Keratinocyte (primary cell): ENCODE measurements around the gene TUNAR.

ENCODE experiments used
- CTCF ChIP-seq, 3 experiments: IDR thresholded peaks in 1 of 3; conservative IDR thresholded peaks in 1 of 3; optimal IDR thresholded peaks in 1 of 3; 2 replicates in 2 of 3; 3 replicates in 1 of 3; pipeline versions ENCODE3 to v1.5.1; 2011; ENCODE audit warnings: low read length in 3 of 3, mild to moderate bottlenecking in 3 of 3, moderate library complexity in 2 of 3, control low read depth in 1 of 3, inconsistent platforms in 1 of 3; ENCODE audit not compliant: insufficient read depth in 2 of 3; ENCODE audit errors: extremely low read depth in 1 of 3
- EZH2 ChIP-seq: IDR thresholded peaks from one replicate; pipeline ENCODE4 v1.6.1; 2012; ENCODE audit warnings: inconsistent platforms, mild to moderate bottlenecking, low read length, moderate library complexity

GRCh38 chr14:95903616-95904107, 27.0 kb downstream of the TUNAR start:
- no peak for TF ChIP-seq CTCF (optimal IDR thresholded peaks at IDR 0.05 in 1 of 3, IDR thresholded peaks at IDR 0.05 in 1 of 3, conservative IDR thresholded peaks at IDR 0.05 in 1 of 3; ENCODE audit: extremely low read depth in 1 of 3, insufficient read depth in 2 of 3, low read length in 3 of 3)
- TF ChIP-seq EZH2, result no peak
